ENCODE data around the gene ATF1.

Gene ATF1

GRCh38 chr12:50763639-50764285 lies at the start of gene ATF1:
TSS of gene ATF1 (plus strand) at chr12:50764101. CDS start at chr12:50780146, 16,045 bp downstream.
- H3K27ac ChIP-seq, result peak within 1 kb of the TSS; percentile 97

GRCh38 chr12:50715174-50715573 lies 48.7 kb upstream of the ATF1 start:
- no peak overlapping the region for H3K27ac ChIP-seq
- TF ChIP-seq CTCF (conservative IDR thresholded peaks at IDR 0.05) (no peak), ZFX (IDR thresholded peaks at IDR 0.05) (no peak)

More at GRCh38 chr12:50763639-50764285, at the start of gene ATF1:
- TF ChIP-seq ZFX (IDR thresholded peaks at IDR 0.05) (0 out of 2 replicates have a peak, but pooled peaks have one; percentile 30), CTCF (conservative IDR thresholded peaks at IDR 0.05) (no peak)

GRCh38 chr12:50718760-50719159 lies 45.1 kb upstream of the ATF1 start:
- TF ChIP-seq ZFX (IDR thresholded peaks at IDR 0.05) (no peak), CTCF (conservative IDR thresholded peaks at IDR 0.05) (no peak)
- H3K27ac ChIP-seq, result no peak overlapping the region

- H3K27ac ChIP-seq, result no peak overlapping the region
- TF ChIP-seq CTCF (conservative IDR thresholded peaks at IDR 0.05), result no peak
- no peak for TF ChIP-seq ZFX (IDR thresholded peaks at IDR 0.05)
Observed at GRCh38 chr12:50720085-50720484, 43.8 kb upstream of the ATF1 start.

- no peak overlapping the region for H3K27ac ChIP-seq
- TF ChIP-seq CTCF (conservative IDR thresholded peaks at IDR 0.05) (no peak), ZFX (IDR thresholded peaks at IDR 0.05) (no peak)
Observed at GRCh38 chr12:50720501-50720900, 43.4 kb upstream of the ATF1 start.

- TF ChIP-seq CTCF (conservative IDR thresholded peaks at IDR 0.05) (no peak), ZFX (IDR thresholded peaks at IDR 0.05) (no peak)
- no peak overlapping the region for H3K27ac ChIP-seq
Observed at GRCh38 chr12:50723865-50724264, 40.0 kb upstream of the ATF1 start.

GRCh38 chr12:50725011-50725942 lies 38.6 kb upstream of the ATF1 start:
- no peak for TF ChIP-seq CTCF (conservative IDR thresholded peaks at IDR 0.05)
- no peak for TF ChIP-seq ZFX (IDR thresholded peaks at IDR 0.05)
- H3K27ac ChIP-seq, result peak overlapping the region; percentile 65

Data from C4-2B (cell line).